Kidney capillary endothelial cell (primary cell): ENCODE measurements around the gene TPRX1.
A peak's percentile ranks its signal among the peaks of the same experiment; 100 is the strongest.
"Not testable (repeated sequence)": the region's sequence is repeated elsewhere in the genome, so short reads cannot be mapped to it uniquely, and the experiment has no call there.

Experiments
- DNase-seq: peaks from one replicate; pipeline ENCODE4 v3.0.0-alpha.2; 2018; ENCODE audit warnings: low spot score

TPRX1 gene

GRCh38 chr19:47766670-47767069 is 37.7 kb downstream of the TPRX1 start:
- no peak for DNase-seq

- no peak for DNase-seq
Observed at GRCh38 chr19:47766359-47766620, 38.1 kb downstream of the TPRX1 start.

DNA sequence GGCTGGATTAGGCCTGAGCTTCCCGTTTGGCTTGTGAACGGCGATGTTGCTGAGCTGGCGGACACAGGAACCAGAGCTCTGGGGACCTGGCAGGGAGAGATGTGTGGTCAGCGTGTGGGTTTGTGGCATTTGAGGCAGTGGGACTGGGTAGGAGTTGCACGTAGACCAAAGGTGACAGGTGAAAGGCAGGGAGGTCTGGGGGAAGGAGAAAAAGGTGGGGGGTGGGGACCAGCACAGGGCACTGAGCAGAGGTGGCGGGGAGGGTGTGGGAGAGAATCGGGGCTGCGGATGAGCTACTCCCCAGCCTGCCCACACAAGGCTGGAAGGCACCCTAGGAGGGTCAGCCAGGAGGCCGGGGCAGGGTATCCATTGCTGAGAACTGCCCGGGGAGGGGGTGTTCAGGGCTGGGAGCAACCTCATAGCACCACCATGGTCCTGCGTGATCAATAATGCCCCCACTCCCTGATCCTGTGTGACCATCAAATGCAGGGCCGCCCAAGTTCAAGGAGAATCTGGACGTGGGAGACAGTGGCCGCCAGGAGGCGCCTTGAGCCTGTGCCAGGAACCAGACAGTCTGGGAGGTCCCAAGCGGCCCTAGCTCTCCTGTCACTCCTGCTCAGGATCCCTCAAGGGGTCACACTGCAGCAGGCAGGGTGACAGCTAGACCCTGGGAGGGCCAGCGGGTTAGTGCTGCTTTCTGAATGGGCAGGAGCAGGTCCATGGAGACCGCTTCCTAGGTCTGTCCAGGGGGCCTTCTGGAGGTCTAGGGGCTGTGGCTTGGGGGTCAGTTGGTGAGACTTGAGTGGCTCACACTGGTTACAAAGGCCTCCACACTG is 38.6 kb downstream of the TPRX1 start:
- peak; percentile 64 for DNase-seq

DNA sequence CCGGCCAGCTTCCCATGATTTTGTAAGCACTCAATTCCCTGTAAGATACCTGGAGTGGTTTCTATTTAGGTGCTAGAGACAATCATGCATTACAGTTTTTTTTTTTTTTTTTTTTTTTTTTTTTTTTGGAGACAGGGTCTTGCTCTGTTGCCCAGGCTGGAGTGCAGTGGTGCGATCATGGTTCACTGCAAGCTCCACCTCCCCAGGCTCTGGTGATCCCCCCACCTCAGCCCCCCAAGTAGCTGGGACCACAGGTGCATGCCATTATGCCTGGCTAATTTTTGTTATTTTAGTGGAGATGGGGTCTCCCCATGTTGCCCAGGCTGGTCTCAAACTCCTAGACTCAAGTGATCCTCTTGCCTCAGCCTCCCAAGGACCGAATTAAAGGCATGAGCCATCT is 39.6 kb downstream of the TPRX1 start:
- DNase-seq, result not testable (repeated sequence)

DNA sequence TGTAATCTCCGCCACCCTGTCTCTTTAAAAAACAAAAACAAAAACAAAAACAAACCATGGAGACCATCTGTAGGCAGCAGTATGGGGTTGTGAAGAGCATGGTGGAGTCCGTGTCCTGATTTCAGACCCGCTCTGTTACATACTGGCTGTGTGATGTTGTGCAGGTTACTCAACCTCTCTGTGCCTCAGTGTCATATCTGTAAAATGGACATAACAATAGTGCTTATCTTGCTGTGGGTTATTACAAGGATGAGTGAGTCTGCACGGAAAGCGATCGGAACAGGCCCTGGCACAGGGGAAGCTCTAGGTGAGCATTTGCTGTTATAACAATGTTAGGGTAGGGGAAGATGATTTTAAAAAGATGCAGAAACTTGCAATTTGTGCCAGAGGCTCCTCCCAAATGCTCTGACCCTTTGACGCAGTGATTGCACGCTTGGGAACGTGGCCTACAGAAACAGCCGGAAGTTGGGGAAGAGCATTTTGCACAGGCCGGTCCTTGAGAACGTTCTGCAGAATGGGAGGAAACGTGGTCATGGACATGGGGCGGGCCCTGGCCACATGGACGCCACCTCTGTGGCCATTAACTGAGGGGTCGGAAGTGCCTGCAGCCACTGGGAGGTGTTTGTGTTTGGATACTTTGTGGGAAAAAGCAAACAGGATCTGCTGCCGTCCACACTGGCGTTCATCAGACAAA is 41.6 kb downstream of the TPRX1 start:
- peak; percentile 79 for DNase-seq

GRCh38 chr19:47762151-47762550 is 42.2 kb downstream of the TPRX1 start:
- no peak for DNase-seq

DNA sequence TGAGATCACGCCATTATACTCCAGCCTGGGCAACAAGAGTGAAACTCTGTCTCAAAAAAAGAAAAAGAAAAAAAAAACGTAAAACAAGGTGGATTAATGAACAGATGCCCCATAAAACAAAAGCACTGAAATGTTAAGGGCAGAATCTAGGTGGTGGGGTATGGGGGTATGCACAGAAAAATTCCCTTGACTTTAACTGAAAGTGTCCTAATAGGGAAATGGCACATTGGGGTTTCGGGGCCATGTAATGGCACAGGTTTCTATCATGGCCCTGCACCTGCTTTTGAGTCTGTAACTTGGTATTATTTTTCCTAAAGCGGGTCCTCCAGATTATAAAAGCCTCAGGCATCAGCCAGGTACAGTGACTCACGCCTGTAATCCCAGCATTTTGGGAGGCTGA is 42.8 kb downstream of the TPRX1 start:
- DNase-seq, result no peak

- no peak for DNase-seq
Observed at GRCh38 chr19:47760632-47760999, 43.7 kb downstream of the TPRX1 start.

- DNase-seq, result no peak
Observed at GRCh38 chr19:47758443-47758804, 45.9 kb downstream of the TPRX1 start.

DNA sequence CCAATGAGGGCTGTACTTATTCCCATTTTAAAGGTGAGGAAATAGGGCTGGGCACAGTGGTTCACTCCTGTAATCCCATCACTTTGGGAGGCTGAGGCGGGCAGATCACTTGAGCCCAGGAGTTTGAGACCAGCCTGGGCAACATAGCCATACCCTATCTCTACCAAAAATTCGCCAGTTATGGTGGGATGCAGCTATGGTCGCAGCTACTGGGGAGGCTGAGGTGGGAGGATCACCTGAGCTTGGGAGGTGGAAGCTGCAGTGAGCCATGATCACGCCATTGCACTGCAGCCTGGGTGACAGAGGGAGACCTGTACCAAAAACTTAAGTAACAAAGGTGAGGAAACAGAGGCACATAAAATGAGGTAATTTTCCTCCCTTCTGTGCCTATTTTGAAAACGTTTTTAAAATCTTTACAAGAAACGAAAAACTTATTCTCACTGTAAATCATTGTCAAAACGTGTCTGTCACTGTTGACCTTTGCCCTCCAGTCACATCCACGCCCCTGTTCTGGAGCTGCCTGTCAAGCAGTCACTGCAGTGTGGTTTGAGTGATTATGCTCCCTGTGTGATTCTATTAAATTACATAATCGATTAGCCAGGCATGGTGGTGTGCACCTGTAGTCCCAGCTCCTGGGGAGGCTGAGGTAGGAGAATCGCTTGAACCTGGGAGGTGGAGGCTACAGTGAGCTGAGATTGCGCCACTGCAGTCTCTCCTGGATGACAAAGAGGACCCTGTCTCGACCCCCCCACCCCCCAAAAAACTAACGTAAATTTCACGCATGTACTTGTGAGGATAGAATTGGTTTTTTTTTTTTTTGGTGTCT is 46.5 kb downstream of the TPRX1 start:
- no peak for DNase-seq

- no peak for DNase-seq
Observed at GRCh38 chr19:47756953-47757608, 47.3 kb downstream of the TPRX1 start.

DNA sequence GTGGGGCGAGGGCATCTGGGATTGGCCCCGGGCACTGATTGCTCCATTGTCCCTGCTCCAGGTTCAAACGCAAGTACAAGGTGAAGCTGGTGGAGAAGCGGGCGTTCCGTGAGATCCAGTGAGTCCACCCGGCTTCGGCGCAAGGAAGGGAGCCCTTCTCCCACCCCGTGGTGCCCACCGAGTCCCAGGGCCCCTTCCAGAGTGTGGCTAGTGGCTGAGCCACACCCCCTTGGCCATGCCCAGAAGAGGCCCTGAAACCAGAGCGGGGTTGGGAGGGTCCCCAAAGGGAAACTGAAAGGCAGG is 47.8 kb downstream of the TPRX1 start:
- DNase-seq, result no peak

- no peak for DNase-seq
Observed at GRCh38 chr19:47755762-47756626, 48.4 kb downstream of the TPRX1 start.

- no peak for DNase-seq
Observed at GRCh38 chr19:47755065-47755761, 49.1 kb downstream of the TPRX1 start.

GRCh38 chr19:47754206-47755064 is 49.9 kb downstream of the TPRX1 start:
- DNase-seq, result no peak

DNA sequence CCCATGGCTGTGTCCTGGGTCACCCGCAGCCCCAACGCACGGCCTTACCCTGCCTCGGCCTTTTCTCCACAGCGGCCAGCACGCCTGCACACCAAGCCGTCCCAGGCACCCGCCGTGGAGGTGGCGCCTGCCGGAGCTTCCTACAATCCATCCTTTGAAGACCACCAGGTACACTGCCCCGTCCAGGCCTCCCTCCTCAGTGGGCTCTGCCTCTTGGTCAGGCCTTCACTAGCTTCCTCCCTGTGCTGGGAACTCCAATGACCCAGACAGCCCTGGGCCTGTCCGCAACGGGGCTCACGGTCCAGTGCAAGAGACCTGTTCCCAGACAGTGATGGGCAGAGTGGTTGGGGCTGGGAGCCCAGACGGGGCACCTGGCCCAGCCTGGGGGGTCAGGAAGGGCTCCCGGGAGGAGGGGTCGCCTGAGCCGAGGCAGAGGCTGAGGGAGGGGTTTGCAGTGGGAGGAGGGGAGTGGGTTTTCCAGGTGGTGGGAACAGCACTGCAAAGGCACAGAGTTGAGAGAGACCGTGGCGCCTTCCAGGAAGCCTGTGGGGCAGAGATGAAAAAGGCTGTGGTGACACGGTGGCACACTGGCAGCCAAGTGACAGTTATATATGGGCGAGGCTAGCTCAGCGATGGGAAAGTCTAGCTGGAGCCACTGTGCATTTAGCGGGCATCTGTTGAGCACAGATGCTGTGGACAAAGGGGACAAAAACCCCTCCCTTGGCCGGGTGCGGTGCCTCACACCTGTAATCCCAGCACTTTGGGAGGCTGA is 51.7 kb downstream of the TPRX1 start:
- DNase-seq, result no peak
